HepG2 (cell line): ENCODE measurements around the gene ST6GALNAC6. TPM values are rescaled to one million over a fixed set of nuclear protein-coding genes. Genes with fewer than 3 reads are reported as not detected.

ENCODE experiments used
- ATF3 ChIP-seq: sonication (generic); formaldehyde crosslinking; IDR thresholded peaks from 2 replicates; pipeline ENCODE4 v1.4.0; 2020; ENCODE audit warnings: missing genetic modification reagents
- CBFB ChIP-seq: sonication (generic); formaldehyde crosslinking; IDR thresholded peaks from 2 replicates; pipeline ENCODE4 v1.4.0; 2020; ENCODE audit warnings: missing genetic modification reagents
- HNRNPLL ChIP-seq: fragments of 200-400 bp; formaldehyde crosslinking; IDR thresholded peaks from 2 replicates; pipeline ENCODE4 v1.6.1; 2017; ENCODE audit warnings: mild to moderate bottlenecking, low read depth, low read length; ENCODE audit not compliant: poor library complexity, severe bottlenecking
- KAT8 ChIP-seq: IDR thresholded peaks from 2 replicates; pipeline ENCODE4 v1.6.1; 2016; ENCODE audit warnings: missing genetic modification reagents, missing compliant biosample characterization
- MAZ ChIP-seq, 2 experiments: sonication (generic) in 1 of 2; formaldehyde crosslinking in 1 of 2; IDR thresholded peaks; 2 replicates each; pipeline versions ENCODE4 v1.5.0 to v1.6.1; 2012 to 2020; ENCODE audit warnings: low read depth in 2 of 2, mild to moderate bottlenecking in 2 of 2, borderline replicate concordance in 1 of 2, improper control_type of control experiment in 1 of 2, low read length in 1 of 2, missing genetic modification reagents in 1 of 2, moderate library complexity in 1 of 2
- MIXL1 ChIP-seq: IDR thresholded peaks from 2 replicates; pipeline ENCODE4 v1.6.1; 2016
- PAX8 ChIP-seq: sonication (generic); formaldehyde crosslinking; IDR thresholded peaks from 2 replicates; pipeline ENCODE4 v1.8.0; 2022; ENCODE audit warnings: mild to moderate bottlenecking, missing genetic modification reagents, borderline replicate concordance
- SOX6 ChIP-seq, 2 experiments: fragments of 450-650 bp in 1 of 2; sonication (generic) in 1 of 2; formaldehyde crosslinking in 1 of 2; IDR thresholded peaks; 2 replicates each; pipeline versions ENCODE4 v1.4.0 to v1.6.1; 2017 to 2020; ENCODE audit warnings: antibody characterized with exemption in 1 of 2, mild to moderate bottlenecking in 1 of 2, missing genetic modification reagents in 1 of 2
- ZBTB3 ChIP-seq: sonication (generic); formaldehyde crosslinking; IDR thresholded peaks from 2 replicates; pipeline ENCODE4 v1.4.0; 2020; ENCODE audit warnings: low read depth, mild to moderate bottlenecking, moderate library complexity, missing genetic modification reagents, borderline replicate concordance
- ZFY ChIP-seq: sonication (generic); formaldehyde crosslinking; IDR thresholded peaks from 2 replicates; pipeline ENCODE4 v1.4.0; 2020; ENCODE audit warnings: missing genetic modification reagents
- ZNF10 ChIP-seq: sonication (generic); formaldehyde crosslinking; IDR thresholded peaks from 2 replicates; pipeline ENCODE4 v1.4.0; 2020; ENCODE audit warnings: mild to moderate bottlenecking, low read depth, missing genetic modification reagents, borderline replicate concordance
- ZNF232 ChIP-seq: sonication (generic); formaldehyde crosslinking; IDR thresholded peaks from 2 replicates; pipeline ENCODE4 v1.4.0; 2020; ENCODE audit warnings: missing genetic modification reagents, borderline replicate concordance
- ZNF34 ChIP-seq: sonication (generic); formaldehyde crosslinking; IDR thresholded peaks from 2 replicates; pipeline ENCODE4 v1.4.0; 2020; ENCODE audit warnings: mild to moderate bottlenecking, missing genetic modification reagents, borderline replicate concordance
- ZNF501 ChIP-seq: sonication (generic); formaldehyde crosslinking; IDR thresholded peaks from 2 replicates; pipeline ENCODE4 v1.5.1; 2020; ENCODE audit warnings: mild to moderate bottlenecking, moderate library complexity, missing genetic modification reagents
- ZNF512B ChIP-seq: sonication (generic); formaldehyde crosslinking; IDR thresholded peaks from 2 replicates; pipeline ENCODE4 v1.5.1; 2020; ENCODE audit warnings: missing genetic modification reagents, mild to moderate bottlenecking, borderline replicate concordance
- ZNF644 ChIP-seq: IDR thresholded peaks from 2 replicates; pipeline ENCODE4 v1.6.1; 2016; ENCODE audit warnings: low read depth
- ZNF878 ChIP-seq: sonication (generic); formaldehyde crosslinking; IDR thresholded peaks from 2 replicates; pipeline ENCODE4 v1.8.1; 2023; ENCODE audit warnings: mild to moderate bottlenecking, missing genetic modification reagents, moderate library complexity
- ZSCAN29 ChIP-seq: sonication (generic); formaldehyde crosslinking; conservative IDR thresholded peaks from 2 replicates; pipeline ENCODE4 v1.4.0; 2020; ENCODE audit warnings: mild to moderate bottlenecking, missing genetic modification reagents
- polyA plus RNA-seq, 8 experiments: library from polyadenylated mRNA; depleted of rRNA in 3 of 8; stranded (reverse) in 7 of 8; unstranded in 1 of 8; fragments of >200 nt; fragmentation: Illumina TruSeq in 4 of 8; extraction: Trizol in 4 of 8; gene quantifications; 2 replicates each; pipeline versions ENCODE4 v1.2.1 to v1.2.3, GENCODE V29; 2011 to 2016; ENCODE audit warnings: low read depth in 4 of 8, missing spikeins in 1 of 8, mixed read lengths in 1 of 8; ENCODE audit not compliant: insufficient read depth in 1 of 8
- total RNA-seq, 5 experiments: library from RNA; depleted of rRNA; stranded (reverse); fragments of >200 nt; fragmentation: Illumina TruSeq; extraction: Trizol; gene quantifications; 2 replicates each; pipeline ENCODE4 v1.2.3, GENCODE V29; 2016; ENCODE audit warnings: low read depth in 1 of 5
- TF ChIP-seq, protein P1 (sequence below): sonication (generic); formaldehyde crosslinking; IDR thresholded peaks from 2 replicates; pipeline ENCODE4 v1.8.0; 2022; ENCODE audit warnings: mild to moderate bottlenecking, missing genetic modification reagents; ENCODE audit not compliant: insufficient replicate concordance
- TF ChIP-seq, protein P2 (sequence below): sonication (generic); formaldehyde crosslinking; IDR thresholded peaks from 2 replicates; pipeline ENCODE4 v1.4.0; 2020; ENCODE audit warnings: missing genetic modification reagents, borderline replicate concordance

Gene ST6GALNAC6
- total and polyA plus RNA-seq, 2 of the 13 experiments (the other 11 are each of a cell fraction or from before 2014, with no cell fraction given), result 18.5 to 65.4 TPM

- TF ChIP-seq MAZ (IDR thresholded peaks at IDR 0.05; ENCODE audit: borderline replicate concordance, low read depth, low read length), result no peak
- TF ChIP-seq MAZ (CRISPR knock-in tag; IDR thresholded peaks at IDR 0.05; ENCODE audit: low read depth), result no peak
- TF ChIP-seq ZNF232, result peak; percentile 27; the same call in 1 of the 2 replicates
- no peak for TF ChIP-seq ATF3 (CRISPR knock-in tag)
- TF ChIP-seq PAX8 (CRISPR knock-in tag), result no peak
- TF ChIP-seq, protein P1, sequence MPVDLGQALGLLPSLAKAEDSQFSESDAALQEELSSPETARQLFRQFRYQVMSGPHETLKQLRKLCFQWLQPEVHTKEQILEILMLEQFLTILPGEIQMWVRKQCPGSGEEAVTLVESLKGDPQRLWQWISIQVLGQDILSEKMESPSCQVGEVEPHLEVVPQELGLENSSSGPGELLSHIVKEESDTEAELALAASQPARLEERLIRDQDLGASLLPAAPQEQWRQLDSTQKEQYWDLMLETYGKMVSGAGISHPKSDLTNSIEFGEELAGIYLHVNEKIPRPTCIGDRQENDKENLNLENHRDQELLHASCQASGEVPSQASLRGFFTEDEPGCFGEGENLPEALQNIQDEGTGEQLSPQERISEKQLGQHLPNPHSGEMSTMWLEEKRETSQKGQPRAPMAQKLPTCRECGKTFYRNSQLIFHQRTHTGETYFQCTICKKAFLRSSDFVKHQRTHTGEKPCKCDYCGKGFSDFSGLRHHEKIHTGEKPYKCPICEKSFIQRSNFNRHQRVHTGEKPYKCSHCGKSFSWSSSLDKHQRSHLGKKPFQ (CRISPR knock-in tag), result no peak
- no peak for TF ChIP-seq KAT8 (CRISPR knock-in tag)
- peak; percentile 14 for TF ChIP-seq HNRNPLL
- TF ChIP-seq, protein P2, sequence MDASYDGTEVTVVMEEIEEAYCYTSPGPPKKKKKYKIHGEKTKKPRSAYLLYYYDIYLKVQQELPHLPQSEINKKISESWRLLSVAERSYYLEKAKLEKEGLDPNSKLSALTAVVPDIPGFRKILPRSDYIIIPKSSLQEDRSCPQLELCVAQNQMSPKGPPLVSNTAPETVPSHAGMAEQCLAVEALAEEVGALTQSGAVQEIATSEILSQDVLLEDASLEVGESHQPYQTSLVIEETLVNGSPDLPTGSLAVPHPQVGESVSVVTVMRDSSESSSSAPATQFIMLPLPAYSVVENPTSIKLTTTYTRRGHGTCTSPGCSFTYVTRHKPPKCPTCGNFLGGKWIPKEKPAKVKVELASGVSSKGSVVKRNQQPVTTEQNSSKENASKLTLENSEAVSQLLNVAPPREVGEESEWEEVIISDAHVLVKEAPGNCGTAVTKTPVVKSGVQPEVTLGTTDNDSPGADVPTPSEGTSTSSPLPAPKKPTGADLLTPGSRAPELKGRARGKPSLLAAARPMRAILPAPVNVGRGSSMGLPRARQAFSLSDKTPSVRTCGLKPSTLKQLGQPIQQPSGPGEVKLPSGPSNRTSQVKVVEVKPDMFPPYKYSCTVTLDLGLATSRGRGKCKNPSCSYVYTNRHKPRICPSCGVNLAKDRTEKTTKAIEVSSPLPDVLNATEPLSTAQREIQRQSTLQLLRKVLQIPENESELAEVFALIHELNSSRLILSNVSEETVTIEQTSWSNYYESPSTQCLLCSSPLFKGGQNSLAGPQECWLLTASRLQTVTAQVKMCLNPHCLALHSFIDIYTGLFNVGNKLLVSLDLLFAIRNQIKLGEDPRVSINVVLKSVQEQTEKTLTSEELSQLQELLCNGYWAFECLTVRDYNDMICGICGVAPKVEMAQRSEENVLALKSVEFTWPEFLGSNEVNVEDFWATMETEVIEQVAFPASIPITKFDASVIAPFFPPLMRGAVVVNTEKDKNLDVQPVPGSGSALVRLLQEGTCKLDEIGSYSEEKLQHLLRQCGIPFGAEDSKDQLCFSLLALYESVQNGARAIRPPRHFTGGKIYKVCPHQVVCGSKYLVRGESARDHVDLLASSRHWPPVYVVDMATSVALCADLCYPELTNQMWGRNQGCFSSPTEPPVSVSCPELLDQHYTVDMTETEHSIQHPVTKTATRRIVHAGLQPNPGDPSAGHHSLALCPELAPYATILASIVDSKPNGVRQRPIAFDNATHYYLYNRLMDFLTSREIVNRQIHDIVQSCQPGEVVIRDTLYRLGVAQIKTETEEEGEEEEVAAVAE (CRISPR knock-in tag), result no peak
- TF ChIP-seq ZNF512B (CRISPR knock-in tag), result no peak
- TF ChIP-seq CBFB (CRISPR knock-in tag), result peak; percentile 35; the same call in 1 of the 2 replicates
- TF ChIP-seq ZSCAN29 (CRISPR knock-in tag), result no peak
- no peak for TF ChIP-seq SOX6 (IDR thresholded peaks at IDR 0.05)
- no peak for TF ChIP-seq SOX6 (CRISPR knock-in tag; IDR thresholded peaks at IDR 0.05)
- no peak for TF ChIP-seq ZNF10
- TF ChIP-seq ZNF878, result no peak
- 0 out of 2 replicates have a peak, but pooled peaks have one; percentile 23 for TF ChIP-seq ZFY (CRISPR knock-in tag)
- TF ChIP-seq ZNF644, result no peak
- peak; percentile 39; the same call in 1 of the 2 replicates for TF ChIP-seq ZNF501 (CRISPR knock-in tag)
- TF ChIP-seq ZBTB3 (CRISPR knock-in tag), result no peak
- TF ChIP-seq ZNF34, result no peak
- 0 out of 2 replicates have a peak, but pooled peaks have one; percentile 22 for TF ChIP-seq MIXL1 (CRISPR knock-in tag)
Measured at GRCh38 chr9:127921557-127922120, 22.2 kb upstream of the ST6GALNAC6 start (continued).
